Esophagus mucosa (tissue), 1 donor: ENCODE measurements around the gene PSAPL1. TPM values are rescaled to one million over a fixed set of nuclear protein-coding genes. Genes with fewer than 3 reads are reported as not detected.
A peak's percentile ranks its signal among the peaks of the same experiment; 100 is the strongest.
"Not testable (repeated sequence)": the region's sequence is repeated elsewhere in the genome, so short reads cannot be mapped to it uniquely, and the experiment has no call there.

ENCODE experiments used
- ATAC-seq: fragments of 200-7000 bp; cut with Tn5 transposase; one replicate; pipeline ENCODE4 v1.9.1; 2020
- total RNA-seq: library from RNA; stranded (reverse); gene quantifications from one replicate; pipeline ENCODE4 v1.2.4, GENCODE V29; 2023
- donor health status: DM: yes; HTN: yes; CAD: no.

PSAPL1 gene
- total RNA-seq, 1 donor from 2014 or later: not detected

DNA sequence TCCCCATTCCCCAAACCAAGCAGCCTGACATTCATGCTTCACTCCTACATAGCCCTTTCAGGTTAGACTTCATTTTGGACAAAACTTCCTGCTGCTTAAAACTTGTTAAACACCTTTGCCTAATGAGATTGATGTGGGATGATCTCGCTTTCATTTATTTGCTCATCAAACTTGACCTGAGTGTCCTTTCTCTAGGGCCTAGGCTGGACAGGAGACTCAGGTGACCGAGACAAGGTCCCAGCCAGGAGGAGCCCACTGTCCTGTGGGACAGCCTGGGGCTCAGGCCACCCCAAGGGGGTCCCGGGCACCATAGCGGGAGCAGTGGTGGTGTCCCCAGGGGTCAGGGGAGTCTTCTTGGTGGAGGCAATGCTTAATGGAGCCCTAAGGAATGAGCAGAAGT, 23.7 kb upstream of the PSAPL1 start:
- ATAC-seq: no peak

DNA sequence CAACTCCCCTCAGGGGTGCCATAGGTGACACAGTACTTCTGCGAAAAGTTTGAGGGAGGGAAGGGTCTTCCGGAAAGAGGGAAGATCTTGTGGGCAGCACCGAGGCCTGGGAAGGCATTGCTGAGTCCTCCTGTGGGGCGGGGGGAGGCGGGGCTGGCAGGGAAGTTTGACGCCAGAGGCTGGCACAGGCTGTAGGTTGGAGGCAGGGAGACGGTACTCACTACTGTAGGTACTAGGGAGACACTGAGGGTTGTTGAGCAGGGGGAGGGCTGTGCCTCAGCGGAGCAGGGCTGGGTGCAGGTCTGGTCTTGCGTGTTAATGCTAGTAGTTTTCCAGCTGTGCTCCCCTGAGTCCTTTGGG, 23.3 kb upstream of the PSAPL1 start:
- no peak for ATAC-seq

DNA sequence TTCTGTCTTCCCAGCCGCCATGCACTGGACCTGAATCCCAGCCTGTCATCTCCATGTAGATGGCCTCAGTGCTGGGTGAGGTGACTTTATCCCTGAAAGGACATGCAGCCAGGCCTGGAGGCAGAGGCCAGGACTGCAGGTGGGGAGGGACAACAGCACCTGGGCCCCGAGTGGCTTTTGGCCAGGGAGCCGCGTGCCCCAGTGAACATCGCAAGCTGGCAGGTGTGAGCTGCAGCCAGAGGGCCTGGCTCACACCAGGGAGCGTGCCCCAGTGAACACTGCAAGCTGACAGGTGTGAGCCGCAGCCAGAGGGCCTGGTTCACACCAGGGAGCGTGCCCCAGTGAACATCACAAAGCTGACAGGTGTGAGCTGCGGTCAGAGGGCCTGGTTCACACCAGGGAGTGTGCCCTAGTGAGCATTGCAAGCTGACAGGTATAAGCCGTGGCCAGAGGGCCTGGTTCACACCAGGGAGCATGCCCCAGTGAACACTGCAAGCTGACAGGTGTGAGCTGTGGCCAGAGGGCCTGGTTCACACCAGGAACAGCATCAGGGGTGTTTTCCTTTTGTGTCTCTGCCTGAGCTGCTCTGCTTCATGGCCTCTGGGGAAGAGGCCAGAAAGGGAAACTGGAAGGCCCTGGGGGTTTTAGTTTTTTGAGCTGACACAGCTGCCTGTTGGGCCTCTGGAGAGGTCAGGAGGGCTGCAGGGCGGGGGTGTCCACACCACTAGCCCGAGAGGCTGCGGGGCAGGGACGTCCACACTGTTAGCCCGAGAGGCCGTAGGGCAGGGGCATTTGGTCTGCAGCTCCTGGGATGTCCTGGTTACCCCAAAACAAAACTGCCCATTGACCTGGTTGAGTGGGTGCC, 22.7 kb upstream of the PSAPL1 start:
- peak; percentile 24 for ATAC-seq

DNA sequence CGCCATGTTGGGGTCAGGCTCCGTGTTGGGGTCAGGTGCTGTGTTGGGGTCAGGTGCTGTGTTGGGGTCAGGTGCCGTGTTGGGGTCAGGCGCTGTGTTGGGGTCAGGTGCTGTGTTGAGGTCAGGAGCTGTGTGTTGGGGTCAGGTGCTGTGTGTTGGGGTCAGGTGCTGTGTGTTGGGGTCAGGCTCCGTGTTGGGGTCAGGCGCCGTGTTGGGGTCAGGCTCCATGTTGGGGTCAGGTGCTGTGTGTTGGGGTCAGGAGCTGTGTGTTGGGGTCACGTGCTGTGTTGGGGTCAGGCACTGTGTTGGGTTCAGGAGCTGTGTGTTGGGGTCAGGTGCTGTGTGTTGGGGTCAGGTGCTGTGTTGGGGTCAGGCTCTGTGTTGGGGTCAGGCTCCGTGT, 18.1 kb upstream of the PSAPL1 start:
- ATAC-seq: not testable (repeated sequence)

- ATAC-seq: no peak
These were observed 17.1 kb upstream of the PSAPL1 start for GRCh38 chr4:7451800-7452199.

- no peak for ATAC-seq
These were observed 16.7 kb upstream of the PSAPL1 start for GRCh38 chr4:7451434-7451789.

DNA sequence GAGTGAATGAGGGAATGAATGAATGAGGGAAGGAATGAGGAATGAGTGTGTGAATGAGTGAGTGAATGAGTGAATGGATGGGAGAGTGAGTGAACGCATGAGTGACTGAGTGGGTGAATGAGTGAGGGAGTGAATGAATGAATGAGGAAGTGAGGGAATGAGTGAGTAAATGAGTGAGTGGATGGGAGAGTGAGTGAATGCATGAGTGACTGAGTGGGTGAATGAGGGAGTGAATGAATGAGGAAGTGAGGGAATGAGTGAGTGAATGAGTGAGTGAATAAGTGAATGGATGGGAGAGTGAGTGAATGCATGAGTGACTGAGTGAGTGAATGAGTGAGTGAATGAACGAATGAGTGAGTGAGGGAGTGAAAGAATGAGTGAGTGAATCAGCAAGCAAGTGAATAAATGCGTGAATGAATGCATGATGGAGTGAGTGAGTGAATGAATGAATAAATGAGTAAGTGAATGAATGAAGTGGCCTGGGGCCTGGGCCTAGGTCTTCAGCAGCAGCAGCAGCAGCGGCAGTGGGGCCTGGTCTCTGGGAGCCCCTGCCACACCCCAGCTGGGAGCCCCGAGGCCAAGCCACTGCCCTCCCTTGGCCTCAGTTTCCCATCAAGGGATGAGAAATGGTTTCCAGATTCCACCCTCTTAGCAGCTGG, 16.2 kb upstream of the PSAPL1 start:
- no peak for ATAC-seq

- no peak for ATAC-seq
These were observed 13.3 kb upstream of the PSAPL1 start for GRCh38 chr4:7448036-7448435.

- ATAC-seq: no peak
These were observed 12.5 kb upstream of the PSAPL1 start for GRCh38 chr4:7447236-7447635.

GRCh38 chr4:7444731-7445130, 10.0 kb upstream of the PSAPL1 start:
- peak; percentile 66 for ATAC-seq

- no peak for ATAC-seq
These were observed 9.6 kb upstream of the PSAPL1 start for GRCh38 chr4:7444314-7444713.

GRCh38 chr4:7442574-7443162, 7.9 kb upstream of the PSAPL1 start:
- no peak for ATAC-seq

DNA sequence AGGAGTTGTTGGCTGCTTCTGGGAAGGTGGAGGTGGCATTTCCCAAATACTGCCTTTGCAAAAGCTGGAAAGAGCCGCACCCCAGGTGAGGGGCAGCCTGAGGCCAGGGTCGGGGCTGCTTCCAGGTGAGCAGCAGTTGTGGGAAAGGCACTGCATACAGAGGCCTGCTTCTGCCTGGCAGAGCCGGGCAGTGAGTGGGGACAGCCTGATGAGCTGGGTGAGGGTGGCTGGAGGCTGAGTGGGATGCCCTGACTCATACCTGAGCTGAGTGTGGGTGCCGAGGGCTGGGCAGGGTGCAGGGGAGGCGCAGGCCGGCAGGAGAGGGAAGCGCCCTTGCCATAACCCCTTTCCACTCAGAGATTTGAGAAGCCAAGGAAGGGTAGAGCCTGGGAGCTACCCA, 6.5 kb upstream of the PSAPL1 start:
- peak; percentile 25 for ATAC-seq

- ATAC-seq: no peak
These were observed 5.0 kb upstream of the PSAPL1 start for GRCh38 chr4:7439699-7440098.

GRCh38 chr4:7436256-7436655, 1.5 kb upstream of the PSAPL1 start:
- ATAC-seq: no peak

GRCh38 chr4:7435471-7436061, 836 bp upstream of the PSAPL1 start:
- no peak for ATAC-seq

GRCh38 chr4:7434141-7434765, 477 bp downstream of the PSAPL1 start:
- no peak for ATAC-seq

DNA sequence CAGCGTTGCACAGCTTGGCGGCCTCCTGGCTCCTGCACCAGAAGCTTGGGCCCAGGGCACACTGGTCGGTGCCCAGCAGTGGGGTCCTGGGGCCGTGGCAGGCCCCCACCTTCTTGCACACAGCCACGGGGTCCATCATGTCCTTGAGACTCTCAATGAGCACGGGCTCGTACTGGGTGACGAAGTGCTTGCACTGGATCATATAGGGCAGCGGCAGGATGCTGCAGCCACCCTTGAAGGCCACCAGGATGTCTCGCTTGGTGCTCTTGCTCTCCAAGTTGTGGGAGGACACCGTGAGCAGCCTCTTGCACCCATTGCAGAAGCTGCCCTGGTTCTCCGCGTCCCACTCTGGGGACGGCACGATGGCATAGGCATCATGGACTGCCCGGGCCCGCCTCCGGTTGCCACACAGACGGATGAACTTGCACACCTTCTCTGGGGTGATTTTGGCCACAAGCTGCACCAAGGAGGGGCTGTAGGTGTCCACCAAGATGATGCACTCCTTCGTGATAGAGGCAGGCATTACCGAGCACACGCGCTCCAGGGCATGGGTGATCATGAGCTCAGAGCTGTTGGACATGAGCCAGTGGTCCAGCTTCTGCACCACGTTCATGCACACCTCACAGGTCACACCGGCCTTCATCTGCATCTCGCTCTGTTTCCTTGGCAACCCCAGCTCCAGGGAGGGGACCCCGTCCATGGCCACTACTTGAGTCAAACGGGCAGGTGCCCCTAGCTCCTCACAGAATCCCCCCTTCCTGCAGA, 1.2 kb downstream of the PSAPL1 start:
- no peak for ATAC-seq

DNA sequence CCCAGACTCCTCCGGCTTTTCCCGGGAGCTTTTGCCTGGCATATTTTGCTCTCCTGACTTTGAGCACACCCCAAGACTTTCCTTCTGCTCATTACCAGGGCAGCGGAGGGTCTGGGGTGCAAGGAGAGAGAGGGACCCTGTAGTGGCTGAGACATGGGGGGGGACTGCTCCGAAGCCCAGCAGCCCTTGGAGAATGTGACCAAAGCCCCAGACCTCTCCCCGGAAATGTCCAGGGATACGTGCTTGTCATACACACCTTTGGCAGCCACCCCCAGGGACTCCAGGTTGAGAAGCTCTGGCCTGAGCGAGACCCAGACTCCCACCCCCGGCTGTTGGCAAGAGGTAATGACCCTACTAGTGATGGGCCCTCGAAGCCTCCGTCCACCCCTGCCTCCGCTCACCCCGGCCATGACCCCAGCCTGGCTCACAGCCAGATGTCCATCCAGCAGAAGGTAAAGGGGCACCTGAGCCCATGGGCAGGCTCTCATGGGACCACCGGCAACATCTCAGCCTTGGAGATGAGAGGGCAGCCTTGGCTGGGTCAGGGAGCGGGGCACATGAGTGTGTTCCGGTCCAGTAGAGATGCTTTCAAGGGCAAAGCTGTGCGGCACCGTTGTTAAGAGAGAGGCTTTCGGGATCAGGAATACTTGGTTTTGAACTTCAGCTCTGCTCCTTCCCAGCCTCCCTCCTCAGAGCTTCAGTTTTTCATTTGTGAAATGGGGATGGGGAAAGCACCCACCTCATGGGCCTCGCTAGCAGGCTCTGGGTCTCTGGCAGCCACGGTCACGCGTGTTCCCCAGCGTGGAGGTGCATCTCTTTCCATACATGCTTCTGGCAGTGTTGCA, 2.0 kb downstream of the PSAPL1 start:
- ATAC-seq: no peak

GRCh38 chr4:7431696-7432530, 2.8 kb downstream of the PSAPL1 start:
- peak; percentile 64 for ATAC-seq
